NOMO-1 treated with DMSO at 0.1 percent for 48 hours (cell line): ENCODE data around the gene TRIOBP.

Experiments used
- DNase-seq: peaks from one replicate; lab custom pipeline; 2025; ENCODE audit not compliant: unreplicated experiment; lab: John Stamatoyannopoulos, UW

Gene TRIOBP

GRCh38 chr22:37802310-37803194 lies 105.7 kb downstream of the TRIOBP start:
- peak; percentile 37 for DNase-seq

GRCh38 chr22:37803195-37803638 lies 106.4 kb downstream of the TRIOBP start:
- no peak for DNase-seq

- no peak for DNase-seq
Measured at GRCh38 chr22:37803639-37804351, 106.9 kb downstream of the TRIOBP start.

GRCh38 chr22:37804352-37804880 lies 107.6 kb downstream of the TRIOBP start:
- DNase-seq: no peak

- DNase-seq: peak; percentile 60
Measured at GRCh38 chr22:37804881-37805809, 108.3 kb downstream of the TRIOBP start.

GRCh38 chr22:37805810-37806277 lies 109.0 kb downstream of the TRIOBP start:
- DNase-seq: no peak

GRCh38 chr22:37806409-37807333 lies 109.8 kb downstream of the TRIOBP start:
- DNase-seq: peak; percentile 9

GRCh38 chr22:37807410-37808293 lies 110.8 kb downstream of the TRIOBP start, which contains the start of gene GCAT:
GCAT (plus strand) TSS chr22:37807934; CDS start chr22:37807968, 34 bp downstream.
- DNase-seq: peak; percentile 94

- DNase-seq: peak; percentile 10
Measured at GRCh38 chr22:37808294-37808657, 111.4 kb downstream of the TRIOBP start.

- no peak for DNase-seq
Measured at GRCh38 chr22:37809672-37810333, 113.0 kb downstream of the TRIOBP start.

GRCh38 chr22:37811867-37812266 lies 115.0 kb downstream of the TRIOBP start:
- no peak for DNase-seq

- no peak for DNase-seq
Measured at GRCh38 chr22:37812869-37813678, 116.2 kb downstream of the TRIOBP start.

GRCh38 chr22:37815593-37815992 lies 118.7 kb downstream of the TRIOBP start:
- no peak for DNase-seq

GRCh38 chr22:37816543-37817180 lies 119.8 kb downstream of the TRIOBP start:
- DNase-seq: no peak

- DNase-seq: peak; percentile 62
Measured at GRCh38 chr22:37817705-37818408, 121.0 kb downstream of the TRIOBP start.
